DOHH2 (cell line): ENCODE measurements around the gene MEAF6.
A peak's percentile ranks its signal among the peaks of the same experiment; 100 is the strongest.

ENCODE experiments used
- H3F3A ChIP-seq: fragments of 200-600 bp; sonication (generic), shearing (Covaris generic); 2 replicates; pipeline ENCODE4 v1.6.0; 2016; ENCODE audit warnings: antibody characterized with exemption, mild to moderate bottlenecking; ENCODE audit not compliant: control insufficient read depth, insufficient read depth
- H3K27ac ChIP-seq: fragments of 200-600 bp; sonication (generic); 2 replicates; pipeline ENCODE4 v1.5.1; 2014; ENCODE audit warnings: low read depth, mild to moderate bottlenecking, low read length, moderate library complexity
- H3K27me3 ChIP-seq: fragments of 200-600 bp; sonication (generic); 2 replicates; pipeline ENCODE4 v1.6.1; 2014; ENCODE audit warnings: mild to moderate bottlenecking, low read length, mixed read lengths; ENCODE audit not compliant: control insufficient read depth
- H3K36me3 ChIP-seq: fragments of 200-600 bp; sonication (generic); 2 replicates; pipeline ENCODE4 v1.6.1; 2014; ENCODE audit warnings: mild to moderate bottlenecking, low read length, moderate library complexity, mixed read lengths; ENCODE audit not compliant: control insufficient read depth
- H3K4me1 ChIP-seq: fragments of 200-600 bp; sonication (generic); 2 replicates; pipeline ENCODE4 v1.6.1; 2014; ENCODE audit warnings: mild to moderate bottlenecking, low read length, mixed read lengths; ENCODE audit not compliant: control insufficient read depth
- H3K4me2 ChIP-seq: fragments of 200-600 bp; sonication (generic); 2 replicates; pipeline ENCODE4 v1.6.0; 2014; ENCODE audit warnings: mild to moderate bottlenecking, low read length, moderate library complexity
- H3K4me3 ChIP-seq: fragments of 200-600 bp; sonication (generic); 2 replicates; pipeline ENCODE4 v1.5.1; 2014; ENCODE audit warnings: mild to moderate bottlenecking, low read length, mixed read lengths
- H3K79me2 ChIP-seq: fragments of 200-600 bp; sonication (generic); 2 replicates; pipeline ENCODE4 v1.6.1; 2014; ENCODE audit warnings: mild to moderate bottlenecking, low read length, mixed read lengths; ENCODE audit not compliant: control insufficient read depth
- H3K9me2 ChIP-seq: fragments of 200-600 bp; sonication (generic); replicated peaks from 2 replicates; pipeline ENCODE4 v1.6.1; 2014; ENCODE audit warnings: mild to moderate bottlenecking, low read length, mixed read lengths; ENCODE audit not compliant: control insufficient read depth
- H3K9me3 ChIP-seq: fragments of 200-600 bp; sonication (generic); 2 replicates; pipeline ENCODE4 v1.6.1; 2014; ENCODE audit warnings: antibody characterized with exemption, low read length, mixed read lengths; ENCODE audit not compliant: control insufficient read depth, insufficient read depth
- H4K20me1 ChIP-seq: fragments of 200-600 bp; sonication (generic); 2 replicates; pipeline ENCODE4 v1.6.0; 2014; ENCODE audit warnings: low read depth, mild to moderate bottlenecking, antibody characterized with exemption, low read length, moderate library complexity; ENCODE audit not compliant: control insufficient read depth, insufficient read depth
- EZH2phosphoT487 ChIP-seq: fragments of 200-600 bp; sonication (generic); IDR thresholded peaks from 2 replicates; pipeline ENCODE4 v1.6.1; 2017; ENCODE audit warnings: borderline replicate concordance, mild to moderate bottlenecking, antibody characterized with exemption, low read length, moderate library complexity, mixed read lengths
- TF ChIP-seq, protein P1 (sequence below): fragments of 200-600 bp; sonication (generic); IDR thresholded peaks from one replicate; pipeline ENCODE4 v1.5.1; 2014; ENCODE audit warnings: antibody characterized with exemption, mild to moderate bottlenecking, low read depth, low read length; ENCODE audit not compliant: poor library complexity, severe bottlenecking

The MEAF6 gene

DNA sequence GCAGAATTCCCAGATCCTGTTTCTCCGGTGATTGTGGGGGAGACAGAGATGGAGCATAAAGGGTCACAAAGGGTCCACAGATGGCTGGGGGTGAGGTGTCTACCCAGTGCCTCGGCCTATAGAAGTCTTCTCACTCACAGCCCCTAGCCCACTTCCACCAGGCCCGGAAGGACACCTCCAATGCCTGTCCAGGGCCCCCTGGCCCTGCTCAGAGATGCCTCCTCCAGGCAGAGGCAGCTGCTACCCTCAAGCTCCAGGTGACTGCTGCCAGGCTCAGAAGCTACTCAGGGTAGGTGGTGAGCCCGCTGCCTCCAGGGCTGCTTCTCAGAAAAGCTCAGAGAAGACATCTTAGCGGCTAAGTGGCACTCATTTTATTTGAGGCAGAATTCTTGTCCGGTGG is 62.1 kb downstream of the MEAF6 start:
- Histone ChIP-seq H3K9me2 (no peaks in the 10 kb centered on the region), H3K4me3 (no peak overlapping the region), H3K27ac (no peak overlapping the region), H3K9me3 (no peaks in the 10 kb centered on the region), H4K20me1 (no peaks in the 10 kb centered on the region; the same call in 1 of the 2 replicates), H3K36me3 (no peaks in the 10 kb centered on the region), H3K4me1 (peaks cover 13% of the 10 kb centered on the region), H3F3A (no peaks in the 10 kb centered on the region), H3K4me2 (no peak overlapping the region), H3K79me2 (no peaks in the 10 kb centered on the region), H3K27me3 (0 out of 2 replicates have a peak, but pooled peaks cover 4% of the 10 kb centered on the region)
- TF ChIP-seq, protein P1, sequence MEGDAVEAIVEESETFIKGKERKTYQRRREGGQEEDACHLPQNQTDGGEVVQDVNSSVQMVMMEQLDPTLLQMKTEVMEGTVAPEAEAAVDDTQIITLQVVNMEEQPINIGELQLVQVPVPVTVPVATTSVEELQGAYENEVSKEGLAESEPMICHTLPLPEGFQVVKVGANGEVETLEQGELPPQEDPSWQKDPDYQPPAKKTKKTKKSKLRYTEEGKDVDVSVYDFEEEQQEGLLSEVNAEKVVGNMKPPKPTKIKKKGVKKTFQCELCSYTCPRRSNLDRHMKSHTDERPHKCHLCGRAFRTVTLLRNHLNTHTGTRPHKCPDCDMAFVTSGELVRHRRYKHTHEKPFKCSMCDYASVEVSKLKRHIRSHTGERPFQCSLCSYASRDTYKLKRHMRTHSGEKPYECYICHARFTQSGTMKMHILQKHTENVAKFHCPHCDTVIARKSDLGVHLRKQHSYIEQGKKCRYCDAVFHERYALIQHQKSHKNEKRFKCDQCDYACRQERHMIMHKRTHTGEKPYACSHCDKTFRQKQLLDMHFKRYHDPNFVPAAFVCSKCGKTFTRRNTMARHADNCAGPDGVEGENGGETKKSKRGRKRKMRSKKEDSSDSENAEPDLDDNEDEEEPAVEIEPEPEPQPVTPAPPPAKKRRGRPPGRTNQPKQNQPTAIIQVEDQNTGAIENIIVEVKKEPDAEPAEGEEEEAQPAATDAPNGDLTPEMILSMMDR, result no peak
- TF ChIP-seq EZH2phosphoT487, result no peak

DNA sequence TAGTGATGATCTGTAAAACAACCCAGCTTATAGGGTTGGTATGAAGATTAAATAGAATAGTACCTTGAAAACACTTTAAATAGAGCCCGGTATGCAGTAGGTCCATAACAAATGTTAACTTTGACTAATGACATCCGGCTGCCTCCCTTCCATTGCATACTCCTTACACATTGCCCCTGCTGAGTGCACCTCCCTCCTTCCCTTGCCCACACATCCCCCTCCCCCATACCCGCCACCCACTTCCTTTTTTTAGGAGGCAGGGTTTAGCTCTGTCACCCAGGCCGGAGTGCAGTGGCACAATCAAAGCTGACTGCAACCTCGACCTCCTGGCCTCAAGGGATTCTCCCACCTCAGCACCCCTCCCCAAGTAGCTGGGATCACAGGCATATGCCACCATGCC is 64.6 kb downstream of the MEAF6 start:
- Histone ChIP-seq H3K9me2 (no peaks in the 10 kb centered on the region), H3F3A (no peaks in the 10 kb centered on the region), H3K36me3 (no peaks in the 10 kb centered on the region), H3K27me3 (no peaks in the 10 kb centered on the region), H3K4me2 (peak overlapping the region; percentile 28), H4K20me1 (no peaks in the 10 kb centered on the region), H3K4me1 (peaks cover 13% of the 10 kb centered on the region), H3K4me3 (0 out of 2 replicates have a peak overlapping the region, but pooled peaks have one; percentile 1), H3K79me2 (no peaks in the 10 kb centered on the region), H3K27ac (no peak overlapping the region), H3K9me3 (no peaks in the 10 kb centered on the region)
- TF ChIP-seq, protein P1, result no peak
- TF ChIP-seq EZH2phosphoT487, result no peak

DNA sequence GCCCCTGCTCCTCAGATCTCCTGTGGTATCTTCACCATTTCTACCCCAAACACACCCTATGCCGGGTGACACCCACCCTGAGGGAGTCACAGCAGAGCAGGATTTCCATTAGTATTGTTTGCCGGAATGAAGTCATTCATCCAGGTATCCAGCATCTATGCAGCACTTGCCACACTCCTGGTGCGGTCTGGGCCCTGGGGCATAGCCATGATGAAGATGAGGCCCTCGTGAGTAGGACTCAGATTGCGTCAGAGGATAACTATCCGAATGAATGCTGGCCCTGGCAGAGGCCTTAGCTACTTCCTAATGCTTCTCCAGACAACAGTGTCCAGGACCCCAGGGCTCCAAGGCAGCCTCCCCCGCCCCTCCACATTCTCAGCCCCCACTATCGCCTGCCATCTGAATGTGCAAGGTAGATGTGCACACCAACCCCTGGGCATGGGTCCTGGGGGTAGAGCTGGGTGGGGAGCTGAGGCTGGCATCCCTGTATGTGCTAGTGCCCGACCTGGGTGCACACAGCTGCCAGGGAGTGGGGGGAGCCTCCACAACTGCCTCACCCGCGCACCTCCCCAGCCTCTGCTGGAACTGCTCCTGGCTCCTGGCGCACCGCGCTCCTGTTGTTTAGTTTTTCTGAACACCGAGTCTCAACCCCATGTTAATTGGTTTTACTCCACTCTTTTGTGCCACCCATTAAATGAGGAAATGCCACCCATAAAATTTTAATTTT is 65.7 kb downstream of the MEAF6 start:
- Histone ChIP-seq H3F3A (no peaks in the 10 kb centered on the region), H3K79me2 (no peaks in the 10 kb centered on the region), H3K4me2 (no peak overlapping the region), H3K9me3 (no peaks in the 10 kb centered on the region), H4K20me1 (no peaks in the 10 kb centered on the region), H3K36me3 (no peaks in the 10 kb centered on the region), H3K4me1 (peaks cover 13% of the 10 kb centered on the region), H3K9me2 (no peaks in the 10 kb centered on the region), H3K4me3 (no peak overlapping the region), H3K27ac (no peak overlapping the region), H3K27me3 (no peaks in the 10 kb centered on the region)
- TF ChIP-seq, protein P1, result no peak
- no peak for TF ChIP-seq EZH2phosphoT487
